ENCODE results near the gene CDT1.

DNA sequence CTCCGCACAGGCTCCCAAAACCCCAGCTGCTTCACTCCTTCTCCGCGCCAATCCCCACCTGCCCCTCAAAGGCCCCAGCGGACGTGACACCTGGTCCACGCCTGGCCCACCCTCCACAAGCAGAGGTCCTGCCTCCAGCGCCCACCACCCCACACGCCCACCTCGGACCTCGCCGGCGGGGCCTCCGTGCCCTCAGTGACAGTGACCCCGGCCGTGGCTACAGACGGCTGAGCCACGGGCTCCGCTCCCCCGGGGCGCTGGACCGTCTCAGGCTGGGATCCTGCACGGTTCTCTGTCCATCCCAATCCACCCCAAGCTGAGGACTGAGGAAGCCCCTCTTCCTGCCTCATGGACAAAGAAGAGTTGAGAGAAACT is 43.6 kb upstream of the CDT1 start:
- TF ChIP-seq POLR2A (IDR thresholded peaks at IDR 0.05; ENCODE audit: low read depth, low read length) (no peak), POLR2AphosphoS5 (IDR thresholded peaks at IDR 0.05; ENCODE audit: low read depth, low read length) (no peak)
